GM10266 (cell line): ENCODE measurements around the gene CABP7.

ENCODE experiments used
- DNase-seq: peaks from one replicate; pipeline ENCODE4 v3.0.0; 2012; ENCODE audit errors: extremely low spot score
- TF ChIP-seq, protein P1 (sequence below): IDR thresholded peaks from 2 replicates; pipeline ENCODE4 v1.5.1; 2012; ENCODE audit warnings: mild to moderate bottlenecking, low read depth; ENCODE audit not compliant: control insufficient read depth, insufficient read depth; ENCODE audit errors: missing control alignments

CABP7 gene

DNA sequence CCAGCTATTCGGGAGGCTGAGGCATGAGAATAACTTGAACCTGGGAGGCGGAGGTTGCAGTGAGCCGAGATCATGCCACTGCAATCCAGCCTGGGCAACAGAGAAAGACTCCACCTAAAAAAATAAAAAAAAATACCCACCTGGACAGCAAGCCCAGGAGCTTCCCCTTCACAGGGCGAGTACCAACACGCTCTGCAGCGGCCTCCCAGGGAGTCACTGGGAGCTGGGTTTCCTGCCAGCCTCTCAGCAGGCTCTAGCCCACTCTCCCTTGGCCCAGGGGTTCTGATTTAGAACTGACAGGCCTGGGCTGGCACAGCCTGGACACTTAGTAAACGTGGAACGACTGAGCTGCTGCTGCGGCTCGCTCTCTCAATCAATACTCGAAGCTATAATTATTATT, 2.0 kb upstream of the CABP7 start:
- DNase-seq: no peak

GRCh38 chr22:29718949-29719898, 579 bp upstream of the CABP7 start:
- TF ChIP-seq, protein P1, sequence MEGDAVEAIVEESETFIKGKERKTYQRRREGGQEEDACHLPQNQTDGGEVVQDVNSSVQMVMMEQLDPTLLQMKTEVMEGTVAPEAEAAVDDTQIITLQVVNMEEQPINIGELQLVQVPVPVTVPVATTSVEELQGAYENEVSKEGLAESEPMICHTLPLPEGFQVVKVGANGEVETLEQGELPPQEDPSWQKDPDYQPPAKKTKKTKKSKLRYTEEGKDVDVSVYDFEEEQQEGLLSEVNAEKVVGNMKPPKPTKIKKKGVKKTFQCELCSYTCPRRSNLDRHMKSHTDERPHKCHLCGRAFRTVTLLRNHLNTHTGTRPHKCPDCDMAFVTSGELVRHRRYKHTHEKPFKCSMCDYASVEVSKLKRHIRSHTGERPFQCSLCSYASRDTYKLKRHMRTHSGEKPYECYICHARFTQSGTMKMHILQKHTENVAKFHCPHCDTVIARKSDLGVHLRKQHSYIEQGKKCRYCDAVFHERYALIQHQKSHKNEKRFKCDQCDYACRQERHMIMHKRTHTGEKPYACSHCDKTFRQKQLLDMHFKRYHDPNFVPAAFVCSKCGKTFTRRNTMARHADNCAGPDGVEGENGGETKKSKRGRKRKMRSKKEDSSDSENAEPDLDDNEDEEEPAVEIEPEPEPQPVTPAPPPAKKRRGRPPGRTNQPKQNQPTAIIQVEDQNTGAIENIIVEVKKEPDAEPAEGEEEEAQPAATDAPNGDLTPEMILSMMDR: no peak
- no peak for DNase-seq

More for the DNA sequence above, 2.0 kb upstream of the CABP7 start:
- TF ChIP-seq, protein P1: no peak

- TF ChIP-seq, protein P1: no peak
These were observed 1.1 kb downstream of the CABP7 start for GRCh38 chr22:29720811-29721323.

GRCh38 chr22:29722151-29722550, 2.3 kb downstream of the CABP7 start:
- TF ChIP-seq, protein P1: no peak
- no peak for DNase-seq

More at GRCh38 chr22:29720811-29721323, 1.1 kb downstream of the CABP7 start:
- DNase-seq: no peak

DNA sequence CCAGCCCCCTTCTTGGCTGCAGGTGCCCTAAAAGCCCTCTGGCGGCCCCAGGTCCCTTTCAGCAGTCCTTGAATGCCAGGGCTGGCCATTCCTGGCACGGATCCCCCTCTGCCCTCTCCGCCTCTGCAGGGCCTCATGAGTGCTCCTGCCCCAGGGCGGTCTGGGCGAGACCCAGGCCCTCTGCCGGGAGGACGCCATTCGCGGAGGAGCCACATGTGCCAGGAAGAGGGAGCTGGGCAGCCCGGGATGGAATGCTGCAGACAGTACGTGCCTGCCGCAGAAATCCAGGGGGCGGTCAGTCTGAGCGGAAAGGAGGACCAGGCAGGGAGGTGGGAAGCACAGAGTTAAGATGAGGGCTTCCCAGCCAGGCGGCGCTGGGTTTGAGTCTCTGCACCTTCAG, 2.8 kb downstream of the CABP7 start:
- DNase-seq: no peak
- TF ChIP-seq, protein P1: no peak

- TF ChIP-seq, protein P1: no peak
- DNase-seq: no peak
These were observed 4.0 kb downstream of the CABP7 start for GRCh38 chr22:29723766-29724165.

GRCh38 chr22:29724843-29725242, 5.0 kb downstream of the CABP7 start:
- TF ChIP-seq, protein P1: no peak
- DNase-seq: no peak
